MM.1S (cell line): ENCODE measurements around the gene ZNHIT3.

Experiments used
- DNase-seq: peaks from one replicate; pipeline ENCODE4 v3.0.0-alpha.2; 2015
- H2AFZ ChIP-seq: fragments of 300-600 bp; sonication (generic); 2 replicates; pipeline ENCODE4 v1.6.0; 2016; ENCODE audit warnings: antibody characterized with exemption, low read length
- H3F3A ChIP-seq: fragments of 300-600 bp; sonication (generic); 2 replicates; pipeline ENCODE4 v1.6.1; 2016; ENCODE audit warnings: mild to moderate bottlenecking, antibody characterized with exemption, low read length, moderate library complexity, mixed read lengths; ENCODE audit not compliant: insufficient read depth
- H3K27ac ChIP-seq: fragments of 300-600 bp; sonication (generic); 2 replicates; pipeline ENCODE4 v1.5.1; 2016; ENCODE audit warnings: mild to moderate bottlenecking, low read length
- H3K27me3 ChIP-seq: fragments of 300-600 bp; sonication (generic); replicated peaks from 2 replicates; pipeline ENCODE4 v1.6.0; 2016; ENCODE audit warnings: low read length; ENCODE audit not compliant: insufficient read depth
- H3K36me3 ChIP-seq: fragments of 300-600 bp; sonication (generic); replicated peaks from 2 replicates; pipeline ENCODE4 v1.6.1; 2016; ENCODE audit warnings: mild to moderate bottlenecking, low read length, mixed read lengths; ENCODE audit not compliant: insufficient read depth
- H3K4me1 ChIP-seq: fragments of 300-600 bp; sonication (generic); 2 replicates; pipeline ENCODE4 v1.6.1; 2016; ENCODE audit warnings: low read length, mixed read lengths
- H3K4me2 ChIP-seq: fragments of 300-600 bp; sonication (generic); 2 replicates; pipeline ENCODE4 v1.6.0; 2016; ENCODE audit warnings: low read depth, low read length
- H3K4me3 ChIP-seq: fragments of 300-600 bp; sonication (generic); 2 replicates; pipeline ENCODE4 v1.5.1; 2016; ENCODE audit warnings: low read length, mixed read lengths
- H3K79me2 ChIP-seq: fragments of 300-600 bp; sonication (generic); 2 replicates; pipeline ENCODE4 v1.6.1; 2016; ENCODE audit warnings: mixed run types, low read length, mixed read lengths
- H3K9ac ChIP-seq: fragments of 300-600 bp; sonication (generic); 2 replicates; pipeline ENCODE4 v1.6.1; 2016; ENCODE audit warnings: low read length, mixed read lengths
- H3K9me2 ChIP-seq: fragments of 300-600 bp; sonication (generic); replicated peaks from 2 replicates; pipeline ENCODE4 v1.6.1; 2016; ENCODE audit warnings: mild to moderate bottlenecking, low read length, mixed read lengths; ENCODE audit not compliant: insufficient read depth
- H3K9me3 ChIP-seq: fragments of 300-600 bp; sonication (generic); replicated peaks from 2 replicates; pipeline ENCODE4 v1.6.1; 2016; ENCODE audit warnings: mild to moderate bottlenecking, low read length, mixed read lengths; ENCODE audit not compliant: insufficient read depth
- H4K20me1 ChIP-seq: fragments of 300-600 bp; sonication (generic); 2 replicates; pipeline ENCODE4 v1.6.1; 2016; ENCODE audit warnings: mild to moderate bottlenecking, low read length, moderate library complexity, mixed read lengths; ENCODE audit not compliant: insufficient read depth
- EZH2 ChIP-seq: fragments of 300-600 bp; sonication (generic); optimal IDR thresholded peaks from 2 replicates; pipeline ENCODE3; 2017; ENCODE audit warnings: low read depth, mild to moderate bottlenecking, antibody characterized with exemption, low read length, mixed read lengths
- EZH2phosphoT487 ChIP-seq: fragments of 300-600 bp; sonication (generic); IDR thresholded peaks from 2 replicates; pipeline ENCODE4 v1.6.1; 2018; ENCODE audit warnings: antibody characterized with exemption, low read length
- TF ChIP-seq, protein P1 (sequence below): fragments of 300-600 bp; sonication (generic); IDR thresholded peaks from 2 replicates; pipeline ENCODE4 v1.5.1; 2016; ENCODE audit warnings: antibody characterized with exemption, low read length, mixed read lengths

Gene ZNHIT3

DNA sequence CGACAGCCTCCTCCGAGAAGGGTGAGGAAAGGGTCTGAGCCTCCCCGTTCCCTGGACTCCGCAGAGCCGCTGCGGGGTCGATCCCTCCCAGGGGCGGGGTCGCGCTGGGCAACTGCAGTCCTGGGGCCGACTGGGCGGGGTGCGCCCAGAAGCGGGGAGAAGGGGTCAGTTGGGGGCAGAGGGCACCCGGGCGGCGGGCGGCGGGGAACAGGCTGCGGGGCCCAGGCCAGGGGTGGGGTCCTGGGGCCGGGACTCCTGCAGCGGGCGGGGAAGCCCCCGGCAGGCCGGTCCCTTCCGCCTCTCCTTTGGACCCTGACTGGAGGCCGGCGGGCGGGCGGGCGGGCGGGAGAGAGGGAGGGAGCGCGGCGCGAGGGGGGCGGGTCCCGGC lies 58.6 kb downstream of the ZNHIT3 start:
- no peaks in the 10 kb centered on the region for H3K27me3 ChIP-seq
- peak overlapping the region; percentile 100 for H2AFZ ChIP-seq
- no peak for DNase-seq
- H3K4me1 ChIP-seq: peaks cover 24% of the 10 kb centered on the region
- H3K79me2 ChIP-seq: peaks cover 63% of the 10 kb centered on the region
- no peak for TF ChIP-seq EZH2
- TF ChIP-seq, protein P1, sequence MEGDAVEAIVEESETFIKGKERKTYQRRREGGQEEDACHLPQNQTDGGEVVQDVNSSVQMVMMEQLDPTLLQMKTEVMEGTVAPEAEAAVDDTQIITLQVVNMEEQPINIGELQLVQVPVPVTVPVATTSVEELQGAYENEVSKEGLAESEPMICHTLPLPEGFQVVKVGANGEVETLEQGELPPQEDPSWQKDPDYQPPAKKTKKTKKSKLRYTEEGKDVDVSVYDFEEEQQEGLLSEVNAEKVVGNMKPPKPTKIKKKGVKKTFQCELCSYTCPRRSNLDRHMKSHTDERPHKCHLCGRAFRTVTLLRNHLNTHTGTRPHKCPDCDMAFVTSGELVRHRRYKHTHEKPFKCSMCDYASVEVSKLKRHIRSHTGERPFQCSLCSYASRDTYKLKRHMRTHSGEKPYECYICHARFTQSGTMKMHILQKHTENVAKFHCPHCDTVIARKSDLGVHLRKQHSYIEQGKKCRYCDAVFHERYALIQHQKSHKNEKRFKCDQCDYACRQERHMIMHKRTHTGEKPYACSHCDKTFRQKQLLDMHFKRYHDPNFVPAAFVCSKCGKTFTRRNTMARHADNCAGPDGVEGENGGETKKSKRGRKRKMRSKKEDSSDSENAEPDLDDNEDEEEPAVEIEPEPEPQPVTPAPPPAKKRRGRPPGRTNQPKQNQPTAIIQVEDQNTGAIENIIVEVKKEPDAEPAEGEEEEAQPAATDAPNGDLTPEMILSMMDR: no peak
- TF ChIP-seq EZH2phosphoT487: no peak
- no peaks in the 10 kb centered on the region for H3K9me3 ChIP-seq
- peaks cover 5% of the 10 kb centered on the region; the same call in 1 of the 2 replicates for H3K36me3 ChIP-seq
- H4K20me1 ChIP-seq: peaks cover 16% of the 10 kb centered on the region
- peak overlapping the region; percentile 77 for H3K4me2 ChIP-seq
- peak overlapping the region; percentile 96 for H3K4me3 ChIP-seq
- H3F3A ChIP-seq: peaks cover 25% of the 10 kb centered on the region
- H3K9me2 ChIP-seq: no peaks in the 10 kb centered on the region
- peak overlapping the region; percentile 99 for H3K9ac ChIP-seq
- peak overlapping the region; percentile 99 for H3K27ac ChIP-seq
